HCT116 (cell line): ENCODE results near the gene IL32. TPM values are rescaled to one million over a fixed set of nuclear protein-coding genes. Genes with fewer than 3 reads are reported as not detected.

Experiments used
- ATAC-seq: fragments of 200-7000 bp; cut with Tn5 transposase; 2 replicates; pipeline ENCODE4 v1.9.1; 2020; ENCODE audit warnings: mild to moderate bottlenecking, moderate library complexity
- BruUV-seq: library from RNA; stranded (reverse); fragments of 400-500 nt; replicated peaks from 2 replicates; lab custom pipeline; 2021; lab: Mats Ljungman, UMichigan
- CTCF ChIA-PET: fragments of 300-600 bp; sonication (Branson Sonifier 250); formaldehyde crosslinking; loops from one replicate; lab custom pipeline; 2021; ENCODE audit warnings: antibody characterized with exemption; lab: Charles Lee
- POLR2A ChIA-PET: fragments of 300-600, 350-600 bp; sonication (Branson Sonifier 250); formaldehyde crosslinking; loops from one replicate; lab custom pipeline; 2021; ENCODE audit warnings: antibody characterized with exemption; lab: Charles Lee
- RAD21 ChIA-PET, 2 experiments: fragments of 300-600 bp; sonication (Branson Sonifier 250); formaldehyde crosslinking; loops; one replicate each; lab custom pipeline; 2023; ENCODE audit warnings: low total read pairs in 2 of 2; ENCODE audit not compliant: uncharacterized antibody in 2 of 2, unreplicated experiment in 2 of 2, low non-redundant PET in 1 of 2; lab: Charles Lee
- DNase-seq: peaks from one replicate; pipeline ENCODE4 v3.0.0-alpha.2; 2010; ENCODE audit warnings: low read depth, low spot score
- H2AFZ ChIP-seq: fragments of 200-600 bp; shearing (Covaris generic), sonication (generic); 2 replicates; pipeline ENCODE4 v1.6.1; 2017; ENCODE audit warnings: low read depth, mixed run types, mixed read lengths, antibody characterized with exemption, low read length; ENCODE audit not compliant: poor library complexity, severe bottlenecking
- H3K27ac ChIP-seq: 2 replicates; pipeline ENCODE4 v1.5.1; 2012; ENCODE audit warnings: low read depth, low read length
- H3K27me3 ChIP-seq: fragments of 200-600 bp; sonication (generic); 2 replicates; pipeline ENCODE4 v1.6.1; 2016; ENCODE audit warnings: mixed run types, low read length, mixed read lengths; ENCODE audit not compliant: insufficient read depth
- H3K36me3 ChIP-seq, 2 experiments: fragments of 200-500 bp in 1 of 2; fragments of 200-600 bp in 1 of 2; sonication (Bioruptor generic) in 1 of 2; sonication (generic) in 1 of 2; 2 replicates each; pipeline versions ENCODE4 v1.5.1 to v1.6.1; 2014 to 2016; ENCODE audit warnings: low read length in 2 of 2, inconsistent platforms in 1 of 2, mixed read lengths in 1 of 2, mixed run types in 1 of 2; ENCODE audit not compliant: insufficient read depth in 2 of 2, control insufficient read depth in 1 of 2
- H3K4me1 ChIP-seq, 2 experiments: fragments of 200-600 bp in 1 of 2; sonication (generic) in 1 of 2; 2 replicates each; pipeline versions ENCODE4 v1.5.1 to v1.6.1; 2012 to 2017; ENCODE audit warnings: low read length in 2 of 2, inconsistent platforms in 1 of 2, mild to moderate bottlenecking in 1 of 2, mixed read lengths in 1 of 2, mixed run types in 1 of 2, moderate library complexity in 1 of 2; ENCODE audit not compliant: insufficient read depth in 2 of 2, control insufficient read depth in 1 of 2
- H3K4me2 ChIP-seq: fragments of 200-600 bp; sonication (generic); 2 replicates; pipeline ENCODE4 v1.6.1; 2017; ENCODE audit warnings: mixed run types, low read length, mixed read lengths
- H3K4me3 ChIP-seq, 2 experiments: fragments of 200-600 bp in 1 of 2; sonication (generic) in 1 of 2; replicated peaks in 1 of 2; 2 replicates each; pipeline ENCODE4 v1.5.1; 2011 to 2016; ENCODE audit warnings: low read length in 2 of 2, control low read depth in 1 of 2, low read depth in 1 of 2, mild to moderate bottlenecking in 1 of 2, mixed read lengths in 1 of 2, mixed run types in 1 of 2
- H3K79me2 ChIP-seq: fragments of 200-600 bp; sonication (generic); 2 replicates; pipeline ENCODE4 v1.6.1; 2017; ENCODE audit warnings: mild to moderate bottlenecking, mixed run types, low read length, moderate library complexity, mixed read lengths; ENCODE audit not compliant: insufficient read depth
- H3K9ac ChIP-seq: fragments of 200-600 bp; sonication (generic); 2 replicates; pipeline ENCODE4 v1.6.1; 2016; ENCODE audit warnings: low read length, mixed read lengths
- H3K9me2 ChIP-seq: fragments of 200-600 bp; sonication (generic), shearing (Covaris generic); 2 replicates; pipeline ENCODE4 v1.6.1; 2017; ENCODE audit warnings: mixed run types, mild to moderate bottlenecking, moderate library complexity; ENCODE audit not compliant: insufficient read depth
- H3K9me3 ChIP-seq, 2 experiments: fragments of 200-500 bp in 1 of 2; fragments of 200-600 bp in 1 of 2; sonication (Bioruptor generic) in 1 of 2; sonication (generic) in 1 of 2; 2 replicates each; pipeline ENCODE4 v1.6.1; 2014 to 2017; ENCODE audit warnings: low read length in 2 of 2, mixed read lengths in 2 of 2, inconsistent platforms in 1 of 2, low read depth in 1 of 2, mild to moderate bottlenecking in 1 of 2, mixed run types in 1 of 2, moderate library complexity in 1 of 2; ENCODE audit not compliant: control insufficient read depth in 1 of 2, insufficient read depth in 1 of 2
- H4K20me1 ChIP-seq: fragments of 200-600 bp; sonication (generic), shearing (Covaris generic); 2 replicates; pipeline ENCODE4 v1.6.1; 2017; ENCODE audit warnings: mixed run types, mild to moderate bottlenecking, moderate library complexity; ENCODE audit not compliant: insufficient read depth
- ATF3 ChIP-seq: IDR thresholded peaks from 2 replicates; pipeline ENCODE4 v1.6.1; 2012
- EGR1 ChIP-seq: IDR thresholded peaks from 2 replicates; pipeline ENCODE4 v1.6.1; 2012; ENCODE audit warnings: low read depth
- ELF1 ChIP-seq: IDR thresholded peaks from 2 replicates; pipeline ENCODE4 v1.6.1; 2012; ENCODE audit warnings: low read depth, borderline replicate concordance
- EZH2 ChIP-seq: fragments of 200-600 bp; sonication (generic); IDR thresholded peaks from 2 replicates; pipeline ENCODE4 v1.6.1; 2017; ENCODE audit warnings: antibody characterized with exemption, mixed run types
- EZH2phosphoT487 ChIP-seq: fragments of 200-600 bp; IDR thresholded peaks from 2 replicates; pipeline ENCODE4 v1.6.1; 2018; ENCODE audit warnings: antibody characterized with exemption, borderline replicate concordance
- FOSL1 ChIP-seq: IDR thresholded peaks from 2 replicates; pipeline ENCODE4 v1.6.1; 2012; ENCODE audit warnings: low read depth
- POLR2A ChIP-seq: IDR thresholded peaks from 2 replicates; pipeline ENCODE4 v1.7.0; 2011; ENCODE audit warnings: borderline replicate concordance; ENCODE audit not compliant: insufficient read depth, insufficient read length; ENCODE audit errors: extremely low read depth
- POLR2AphosphoS5 ChIP-seq: IDR thresholded peaks from 2 replicates; pipeline ENCODE4 v1.6.1; 2011; ENCODE audit warnings: mild to moderate bottlenecking, low read depth, low read length, moderate library complexity
- SIN3A ChIP-seq: IDR thresholded peaks from 2 replicates; pipeline ENCODE4 v1.6.1; 2012; ENCODE audit warnings: low read depth
- SP1 ChIP-seq: IDR thresholded peaks from 2 replicates; pipeline ENCODE4 v1.6.1; 2012; ENCODE audit warnings: low read depth
- SRF ChIP-seq: IDR thresholded peaks from 2 replicates; pipeline ENCODE4 v1.6.1; 2012; ENCODE audit warnings: low read depth
- TCF7L2 ChIP-seq: IDR thresholded peaks from 2 replicates; pipeline ENCODE4 v1.7.0; 2011; ENCODE audit warnings: borderline replicate concordance, inconsistent platforms; ENCODE audit not compliant: insufficient read depth, insufficient read length; ENCODE audit errors: extremely low read depth
- YY1 ChIP-seq: IDR thresholded peaks from 2 replicates; pipeline ENCODE4 v1.6.1; 2011; ENCODE audit warnings: low read length, low read depth, moderate library complexity, mild to moderate bottlenecking; ENCODE audit not compliant: insufficient replicate concordance; ENCODE audit errors: extremely low read depth
- ZBTB33 ChIP-seq: IDR thresholded peaks from 2 replicates; pipeline ENCODE4 v1.6.1; 2011; ENCODE audit warnings: mild to moderate bottlenecking, low read length, moderate library complexity; ENCODE audit not compliant: insufficient replicate concordance; ENCODE audit errors: extremely low read depth
- ZFX ChIP-seq: fragments of 450-650 bp; IDR thresholded peaks from 2 replicates; pipeline ENCODE4 v1.6.1; 2017
- intact Hi-C: fragments of 100-400 bp; cut with micrococcal nuclease; formaldehyde crosslinking; loops from 2 replicates; pipeline ENCODE4 v1.10.0; 2022
- total RNA-seq: library from RNA; stranded (reverse); gene quantifications from one replicate; pipeline ENCODE4 v1.2.1, GENCODE V29; 2021; ENCODE audit not compliant: unreplicated experiment
- TF ChIP-seq, protein P1 (sequence below): IDR thresholded peaks from 2 replicates; pipeline ENCODE4 v1.6.1; 2012

The IL32 gene
- total RNA-seq, 1 experiment from 2014 or later, result 13.7 TPM

- TF ChIP-seq ZBTB33, result peak; percentile 40
- peak; percentile 46 for TF ChIP-seq EGR1
- no peak for TF ChIP-seq TCF7L2
- TF ChIP-seq FOSL1, result no peak
- TF ChIP-seq POLR2AphosphoS5, result peak; percentile 82
- peak; percentile 81 for TF ChIP-seq YY1
- no peak; the same call in 1 of the 2 replicates for TF ChIP-seq ELF1
- no peak for TF ChIP-seq EZH2
- TF ChIP-seq SP1, result peak; percentile 52; the same call in 1 of the 2 replicates
- no peak; the same call in 1 of the 2 replicates for TF ChIP-seq ZFX
- peak; percentile 63; the same call in 1 of the 2 replicates for TF ChIP-seq SRF
- no peak; the same call in 1 of the 2 replicates for TF ChIP-seq SIN3A
- TF ChIP-seq, protein P1, sequence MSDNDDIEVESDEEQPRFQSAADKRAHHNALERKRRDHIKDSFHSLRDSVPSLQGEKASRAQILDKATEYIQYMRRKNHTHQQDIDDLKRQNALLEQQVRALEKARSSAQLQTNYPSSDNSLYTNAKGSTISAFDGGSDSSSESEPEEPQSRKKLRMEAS, result peak; percentile 73; the same call in 1 of the 2 replicates
- no peak for TF ChIP-seq ATF3
- no peak for TF ChIP-seq EZH2phosphoT487
- peak; percentile 25 for TF ChIP-seq POLR2A
- Histone ChIP-seq H3K27ac (peak within 1 kb of the TSS; percentile 67), H3K9me3 (no peaks in the 10 kb centered on the region), H3K9ac (peak within 1 kb of the TSS; percentile 87), H3K27me3 (no peaks in the 10 kb centered on the region), H3K36me3 (peaks cover 2 to 4% of the 10 kb centered on the region in 2 experiments; a peak in 1 of 4 replicates), H4K20me1 (no peaks in the 10 kb centered on the region), H3K79me2 (peaks cover 14% of the 10 kb centered on the region; the same call in 1 of the 2 replicates), H3K4me1 (peaks cover 10 to 29% of the 10 kb centered on the region in 2 experiments), H2AFZ (peak within 1 kb of the TSS; percentile 64), H3K4me2 (peak within 1 kb of the TSS; percentile 93), H3K9me2 (no peaks in the 10 kb centered on the region), H3K4me3 (peak within 1 kb of the TSS; percentile 96 to 99)
- POLR2A ChIA-PET, result no interaction called here
- intact Hi-C loops, result no loop called here
- DNase-seq, result no peak
- RAD21 ChIA-PET, result no interaction called here
- TSS peak; percentile 73 for BruUV-seq
- peak; percentile 99 for ATAC-seq
- CTCF ChIA-PET, result interaction anchor here (1.0 to 2.0 kb wide), 4 partner anchors 15 to 84 kb away, joined by 3 to 10 read pairs (median 3); no protein-coding TSS in a partner anchor
Observed at GRCh38 chr16:3112058-3112880, 46.8 kb downstream of the IL32 start, which contains the start of gene ZNF205. TSS of gene ZNF205 (plus strand) at chr16:3112586. CDS start at chr16:3113431, 845 bp downstream.
